OCI-LY1 (cell line): ENCODE results near the gene SLC1A3.

Experiments
- CTCF ChIP-seq: fragments of 200-600 bp; sonication (generic), shearing (Covaris generic); IDR thresholded peaks from 2 replicates; pipeline ENCODE4 v1.5.1; 2017; ENCODE audit warnings: mild to moderate bottlenecking, antibody characterized with exemption, low read length, moderate library complexity, mixed read lengths
- EZH2 ChIP-seq: fragments of 200-600 bp; sonication (generic), shearing (Covaris generic); IDR thresholded peaks from 2 replicates; pipeline ENCODE4 v1.8.0; 2017; ENCODE audit warnings: borderline replicate concordance, mixed run types, mild to moderate bottlenecking, antibody characterized with exemption, low read length, moderate library complexity, mixed read lengths

GRCh38 chr5:36638056-36638455 is 31.6 kb downstream of the SLC1A3 start:
- TF ChIP-seq CTCF (no peak), EZH2 (no peak)
